HG02759 (cell line): ENCODE data around the gene RAB11FIP4.

Experiments
- ATAC-seq: cut with Tn5 transposase; IDR thresholded peaks from one replicate; pipeline ENCODE4 v1.9.1; 2021; ENCODE audit warnings: mild to moderate bottlenecking, moderate library complexity; ENCODE audit not compliant: unreplicated experiment

Gene RAB11FIP4

GRCh38 chr17:31404028-31404949 is 12.8 kb downstream of the RAB11FIP4 start:
- ATAC-seq, result no peak

GRCh38 chr17:31405890-31406371 is 14.5 kb downstream of the RAB11FIP4 start:
- no peak for ATAC-seq

GRCh38 chr17:31408586-31408985 is 17.1 kb downstream of the RAB11FIP4 start:
- no peak for ATAC-seq

- no peak for ATAC-seq
These were observed 20.3 kb downstream of the RAB11FIP4 start for GRCh38 chr17:31411707-31412285.

GRCh38 chr17:31412511-31412910 is 21.0 kb downstream of the RAB11FIP4 start:
- ATAC-seq, result no peak

- no peak for ATAC-seq
These were observed 21.8 kb downstream of the RAB11FIP4 start for GRCh38 chr17:31413081-31413799.

GRCh38 chr17:31413874-31414549 is 22.5 kb downstream of the RAB11FIP4 start:
- no peak for ATAC-seq

- no peak for ATAC-seq
These were observed 23.1 kb downstream of the RAB11FIP4 start for GRCh38 chr17:31414550-31414918.

- no peak for ATAC-seq
These were observed 23.6 kb downstream of the RAB11FIP4 start for GRCh38 chr17:31415004-31415454.

- no peak for ATAC-seq
These were observed 24.4 kb downstream of the RAB11FIP4 start for GRCh38 chr17:31415640-31416502.

GRCh38 chr17:31416503-31416923 is 25.0 kb downstream of the RAB11FIP4 start:
- ATAC-seq, result no peak

- no peak for ATAC-seq
These were observed 25.7 kb downstream of the RAB11FIP4 start for GRCh38 chr17:31417051-31417792.

GRCh38 chr17:31418773-31419350 is 27.4 kb downstream of the RAB11FIP4 start:
- no peak for ATAC-seq

GRCh38 chr17:31422443-31422842 is 31.0 kb downstream of the RAB11FIP4 start:
- ATAC-seq, result no peak

GRCh38 chr17:31424944-31425281 is 33.4 kb downstream of the RAB11FIP4 start:
- no peak for ATAC-seq

- ATAC-seq, result no peak
These were observed 34.0 kb downstream of the RAB11FIP4 start for GRCh38 chr17:31425282-31426040.

- ATAC-seq, result no peak
These were observed 36.2 kb downstream of the RAB11FIP4 start for GRCh38 chr17:31427684-31428083.

GRCh38 chr17:31428111-31428510 is 36.6 kb downstream of the RAB11FIP4 start:
- no peak for ATAC-seq
